ENCODE measurements around the gene NECTIN2.

NECTIN2 gene

GRCh38 chr19:44845612-44846454, at the start of gene NECTIN2:
Gene NECTIN2 (plus strand): TSS chr19:44846297. CDS start chr19:44846526, 229 bp downstream.
- DNase-seq (ENCODE audit: low read depth) = peak; percentile 93

- no peak for DNase-seq (ENCODE audit: low read depth)
Observed at GRCh38 chr19:44796701-44797115, 49.4 kb upstream of the NECTIN2 start.

- no peak for DNase-seq (ENCODE audit: low read depth)
Observed at GRCh38 chr19:44799627-44800346, 46.3 kb upstream of the NECTIN2 start.

- DNase-seq (ENCODE audit: low read depth) = peak; percentile 40
Observed at GRCh38 chr19:44800461-44800860, 45.6 kb upstream of the NECTIN2 start.

- no peak for DNase-seq (ENCODE audit: low read depth)
Observed at GRCh38 chr19:44803442-44804428, 42.4 kb upstream of the NECTIN2 start.

GRCh38 chr19:44806291-44806690, 39.8 kb upstream of the NECTIN2 start:
- DNase-seq (ENCODE audit: low read depth) = no peak

GRCh38 chr19:44807162-44807561, 38.9 kb upstream of the NECTIN2 start:
- no peak for DNase-seq (ENCODE audit: low read depth)

- no peak for DNase-seq (ENCODE audit: low read depth)
Observed at GRCh38 chr19:44807652-44808462, 38.2 kb upstream of the NECTIN2 start.

- DNase-seq (ENCODE audit: low read depth) = no peak
Observed at GRCh38 chr19:44808463-44809371, 37.4 kb upstream of the NECTIN2 start, which contains the start of gene BCAM. Gene BCAM (plus strand): TSS chr19:44809103. CDS start chr19:44809125, 22 bp downstream.

- no peak for DNase-seq (ENCODE audit: low read depth)
Observed at GRCh38 chr19:44809577-44810233, 36.4 kb upstream of the NECTIN2 start.

GRCh38 chr19:44810234-44811121, 35.6 kb upstream of the NECTIN2 start:
- no peak for DNase-seq (ENCODE audit: low read depth)

- no peak for DNase-seq (ENCODE audit: low read depth)
Observed at GRCh38 chr19:44811122-44811419, 35.0 kb upstream of the NECTIN2 start.

- no peak for DNase-seq (ENCODE audit: low read depth)
Observed at GRCh38 chr19:44812142-44812718, 33.9 kb upstream of the NECTIN2 start.

GRCh38 chr19:44813070-44813840, 32.8 kb upstream of the NECTIN2 start:
- no peak for DNase-seq (ENCODE audit: low read depth)

GRCh38 chr19:44813841-44814470, 32.1 kb upstream of the NECTIN2 start:
- no peak for DNase-seq (ENCODE audit: low read depth)

- no peak for DNase-seq (ENCODE audit: low read depth)
Observed at GRCh38 chr19:44814517-44814916, 31.6 kb upstream of the NECTIN2 start.

- no peak for DNase-seq (ENCODE audit: low read depth)
Observed at GRCh38 chr19:44816301-44816700, 29.8 kb upstream of the NECTIN2 start.
